A673 (cell line): Measurements from ENCODE around the gene PAX5.
A peak's percentile ranks its signal among the peaks of the same experiment; 100 is the strongest.

Experiments used
- EZH2 ChIP-seq: fragments of 200-600 bp; sonication (generic); IDR thresholded peaks from 2 replicates; pipeline ENCODE4 v1.6.1; 2017; ENCODE audit warnings: borderline replicate concordance, low read depth, mild to moderate bottlenecking, mixed read lengths, antibody characterized with exemption, low read length; ENCODE audit not compliant: poor library complexity, severe bottlenecking
- TF ChIP-seq, protein P1 (sequence below): fragments of 300-800, 200-600 bp; sonication (generic); conservative IDR thresholded peaks from 2 replicates; pipeline ENCODE4 v1.5.1; 2017; ENCODE audit warnings: low read depth, mild to moderate bottlenecking, antibody characterized with exemption, low read length, moderate library complexity, mixed read lengths

DNA sequence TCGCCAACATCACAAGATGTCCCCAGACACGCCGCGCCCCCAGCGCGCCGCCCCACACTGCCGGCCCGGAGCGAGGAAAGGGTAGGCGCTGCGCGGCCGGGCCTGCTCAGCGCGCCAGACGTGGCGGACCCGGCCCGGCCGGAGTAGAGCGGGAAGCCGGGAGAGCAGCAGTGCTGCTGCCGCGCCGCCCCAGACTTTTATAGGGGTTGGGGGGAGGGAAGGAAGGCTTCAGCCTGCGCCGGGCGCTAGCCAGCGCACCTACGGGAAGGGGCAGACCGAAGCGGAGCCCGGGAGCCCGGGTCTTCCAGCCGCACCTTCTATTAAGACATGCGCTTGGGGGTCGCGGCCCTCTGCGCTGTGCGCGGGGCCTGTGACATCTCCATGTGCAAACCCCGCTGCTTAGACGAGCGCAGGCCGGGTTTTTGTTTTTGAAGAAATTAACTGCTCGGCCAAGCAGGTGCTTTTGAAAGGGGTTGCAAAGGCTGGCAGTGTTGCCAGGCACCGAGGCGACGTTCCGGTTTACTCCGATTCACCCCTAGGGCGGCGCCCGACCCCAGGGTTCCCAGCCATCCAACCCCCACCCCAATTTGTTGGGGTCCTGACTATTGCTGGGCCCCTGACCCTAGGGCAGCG is 353 bp upstream of the PAX5 start:
- TF ChIP-seq EZH2 = no peak
- TF ChIP-seq, protein P1, sequence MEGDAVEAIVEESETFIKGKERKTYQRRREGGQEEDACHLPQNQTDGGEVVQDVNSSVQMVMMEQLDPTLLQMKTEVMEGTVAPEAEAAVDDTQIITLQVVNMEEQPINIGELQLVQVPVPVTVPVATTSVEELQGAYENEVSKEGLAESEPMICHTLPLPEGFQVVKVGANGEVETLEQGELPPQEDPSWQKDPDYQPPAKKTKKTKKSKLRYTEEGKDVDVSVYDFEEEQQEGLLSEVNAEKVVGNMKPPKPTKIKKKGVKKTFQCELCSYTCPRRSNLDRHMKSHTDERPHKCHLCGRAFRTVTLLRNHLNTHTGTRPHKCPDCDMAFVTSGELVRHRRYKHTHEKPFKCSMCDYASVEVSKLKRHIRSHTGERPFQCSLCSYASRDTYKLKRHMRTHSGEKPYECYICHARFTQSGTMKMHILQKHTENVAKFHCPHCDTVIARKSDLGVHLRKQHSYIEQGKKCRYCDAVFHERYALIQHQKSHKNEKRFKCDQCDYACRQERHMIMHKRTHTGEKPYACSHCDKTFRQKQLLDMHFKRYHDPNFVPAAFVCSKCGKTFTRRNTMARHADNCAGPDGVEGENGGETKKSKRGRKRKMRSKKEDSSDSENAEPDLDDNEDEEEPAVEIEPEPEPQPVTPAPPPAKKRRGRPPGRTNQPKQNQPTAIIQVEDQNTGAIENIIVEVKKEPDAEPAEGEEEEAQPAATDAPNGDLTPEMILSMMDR = peak; percentile 49; the same call in 1 of the 2 replicates
